Epithelial cell of proximal tubule (primary cell): ENCODE data around the gene DYNC2H1. TPM values are rescaled to one million over a fixed set of nuclear protein-coding genes. Genes with fewer than 3 reads are reported as not detected.

ENCODE experiments used
- DNase-seq: peaks from one replicate; pipeline ENCODE4 v3.0.0-alpha.2; 2011; ENCODE audit warnings: low read depth
- H3K4me3 ChIP-seq: 2 replicates; pipeline ENCODE4 v1.5.1; 2011; ENCODE audit warnings: low read depth, mild to moderate bottlenecking, low read length
- total RNA-seq: library from RNA; depleted of rRNA; stranded (reverse); fragments of >200 nt; gene quantifications from 2 replicates; pipeline ENCODE4 v1.2.3, GENCODE V29; 2015
- TF ChIP-seq, protein P1 (sequence below): conservative IDR thresholded peaks from 2 replicates; pipeline ENCODE4 v1.5.1; 2012; ENCODE audit warnings: low read depth, mild to moderate bottlenecking, low read length

DYNC2H1 gene
- total RNA-seq, 1 donor from 2014 or later: 13.5 TPM

DNA sequence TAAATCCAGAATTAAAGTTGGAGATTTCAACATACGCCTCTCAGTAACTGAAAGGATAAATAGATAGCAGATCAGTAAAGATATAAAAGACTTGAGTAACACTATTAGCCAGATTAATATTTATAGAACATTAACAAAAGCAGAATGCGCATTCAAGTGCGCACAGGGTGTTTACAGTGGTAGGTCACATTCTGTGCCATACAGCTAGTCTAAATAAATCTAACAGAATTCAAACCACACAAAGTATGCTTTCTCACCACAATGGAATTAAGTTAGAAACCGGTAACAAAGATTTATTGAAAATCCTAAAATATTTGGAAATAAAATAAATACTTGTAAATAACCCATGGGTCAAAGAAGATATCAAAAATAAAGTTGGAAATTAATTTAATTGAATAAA is 341.0 kb downstream of the DYNC2H1 start:
- no peak overlapping the region for H3K4me3 ChIP-seq
- no peak for DNase-seq
- TF ChIP-seq, protein P1, sequence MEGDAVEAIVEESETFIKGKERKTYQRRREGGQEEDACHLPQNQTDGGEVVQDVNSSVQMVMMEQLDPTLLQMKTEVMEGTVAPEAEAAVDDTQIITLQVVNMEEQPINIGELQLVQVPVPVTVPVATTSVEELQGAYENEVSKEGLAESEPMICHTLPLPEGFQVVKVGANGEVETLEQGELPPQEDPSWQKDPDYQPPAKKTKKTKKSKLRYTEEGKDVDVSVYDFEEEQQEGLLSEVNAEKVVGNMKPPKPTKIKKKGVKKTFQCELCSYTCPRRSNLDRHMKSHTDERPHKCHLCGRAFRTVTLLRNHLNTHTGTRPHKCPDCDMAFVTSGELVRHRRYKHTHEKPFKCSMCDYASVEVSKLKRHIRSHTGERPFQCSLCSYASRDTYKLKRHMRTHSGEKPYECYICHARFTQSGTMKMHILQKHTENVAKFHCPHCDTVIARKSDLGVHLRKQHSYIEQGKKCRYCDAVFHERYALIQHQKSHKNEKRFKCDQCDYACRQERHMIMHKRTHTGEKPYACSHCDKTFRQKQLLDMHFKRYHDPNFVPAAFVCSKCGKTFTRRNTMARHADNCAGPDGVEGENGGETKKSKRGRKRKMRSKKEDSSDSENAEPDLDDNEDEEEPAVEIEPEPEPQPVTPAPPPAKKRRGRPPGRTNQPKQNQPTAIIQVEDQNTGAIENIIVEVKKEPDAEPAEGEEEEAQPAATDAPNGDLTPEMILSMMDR: no peak

DNA sequence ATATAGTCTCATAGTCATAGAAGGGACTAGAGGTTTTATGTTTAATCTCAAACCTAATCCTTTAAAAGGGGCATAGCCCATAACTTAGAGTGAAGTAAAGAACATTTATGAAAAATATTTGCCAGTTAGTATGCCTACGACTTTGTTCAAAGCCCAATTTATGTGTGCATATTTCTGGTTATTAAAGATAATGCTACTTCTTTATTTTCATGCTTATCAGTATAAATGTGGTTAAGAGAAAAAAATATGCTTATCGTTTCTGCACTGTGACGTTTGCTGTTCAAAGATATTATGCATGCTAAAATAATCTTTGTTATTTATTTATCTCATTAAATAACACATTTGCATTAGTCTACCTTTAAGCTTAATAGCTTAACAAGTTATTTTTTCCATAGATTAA is 343.9 kb downstream of the DYNC2H1 start:
- no peak for DNase-seq
- TF ChIP-seq, protein P1: no peak

DNA sequence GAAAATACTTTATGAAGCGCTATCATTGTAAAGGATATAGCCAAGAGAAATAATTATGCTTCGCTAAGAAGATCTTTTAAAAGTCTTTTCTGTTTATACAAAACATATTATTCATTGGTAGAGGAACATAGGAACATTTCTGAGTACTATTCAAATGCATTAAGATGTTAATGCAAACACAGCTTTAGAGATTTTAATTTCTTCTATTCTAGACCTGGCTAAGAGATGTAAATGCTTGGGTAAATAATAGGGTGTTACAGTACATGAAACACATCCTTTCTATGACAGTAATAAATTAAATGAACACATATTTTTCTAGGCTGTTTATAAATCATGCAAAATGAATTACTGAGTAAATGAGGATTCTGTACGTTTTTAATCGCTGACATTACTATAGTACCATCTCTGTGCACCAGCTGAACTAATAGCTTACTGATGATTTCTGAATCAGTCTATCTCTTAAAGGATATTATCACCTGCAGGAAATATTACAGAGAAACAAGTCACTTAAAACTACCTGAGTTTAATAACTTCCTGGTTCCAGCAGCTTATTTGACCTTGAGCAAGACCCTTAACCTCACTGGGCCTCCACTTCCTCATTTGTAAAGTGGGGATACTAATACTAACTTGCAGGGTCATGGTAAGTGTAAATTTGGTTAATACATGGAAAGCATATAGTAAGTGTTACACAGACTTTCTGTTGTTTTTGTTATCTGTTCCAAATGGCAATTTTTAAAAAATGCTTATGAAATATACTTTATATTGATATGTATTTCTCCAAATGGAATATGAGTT is 344.9 kb downstream of the DYNC2H1 start:
- TF ChIP-seq, protein P1: no peak
- H3K4me3 ChIP-seq: no peak overlapping the region
- no peak for DNase-seq

More for the DNA sequence above, 343.9 kb downstream of the DYNC2H1 start:
- H3K4me3 ChIP-seq: no peak overlapping the region

DNA sequence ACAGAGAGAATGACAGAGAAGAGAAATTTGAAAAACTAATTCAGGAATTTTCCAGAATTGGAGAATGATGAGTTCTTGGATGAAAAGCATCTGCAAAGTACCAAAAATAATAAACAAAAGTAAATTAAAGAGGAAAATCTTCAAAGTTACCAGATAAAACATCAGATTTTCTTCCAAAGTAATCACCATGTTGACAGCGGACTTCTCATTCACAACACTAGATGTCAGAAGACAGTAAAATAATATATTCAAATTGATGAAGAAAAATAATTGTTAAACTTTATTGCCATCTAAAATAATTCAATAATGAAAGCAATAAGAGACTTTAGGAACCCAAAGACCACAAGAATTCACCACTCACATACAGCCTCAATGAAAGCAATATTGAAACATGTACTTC is 355.2 kb downstream of the DYNC2H1 start:
- TF ChIP-seq, protein P1: peak; percentile 15
- no peak for DNase-seq
- no peak overlapping the region for H3K4me3 ChIP-seq

DNA sequence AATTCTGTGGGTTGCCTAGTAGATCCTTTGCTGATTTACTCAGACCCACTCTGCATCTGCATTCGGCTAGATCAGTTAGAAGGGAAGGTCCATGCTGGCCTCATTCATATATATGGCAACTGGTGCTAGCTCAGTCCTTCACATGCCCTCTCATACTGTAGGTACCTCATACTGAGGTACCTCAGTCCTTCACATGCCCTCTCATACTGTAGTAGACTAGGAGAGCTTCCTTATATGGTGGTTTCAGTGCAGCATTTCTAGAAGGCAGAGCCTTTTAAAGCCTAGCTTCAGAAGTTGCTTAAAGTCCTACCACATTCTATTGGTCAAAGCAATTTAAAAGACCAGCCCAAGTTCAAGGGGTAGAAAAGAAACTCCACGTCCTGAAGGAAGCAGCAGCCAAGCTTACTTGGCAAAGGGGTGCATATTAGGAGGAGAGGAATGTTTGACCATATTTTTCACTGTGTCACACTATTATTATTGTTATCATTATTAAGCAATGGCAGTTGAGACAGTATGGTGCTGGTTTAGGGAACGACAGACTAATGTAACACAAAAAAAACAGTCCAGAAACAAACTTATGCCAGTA is 356.4 kb downstream of the DYNC2H1 start:
- TF ChIP-seq, protein P1: no peak
- no peak for DNase-seq
- H3K4me3 ChIP-seq: no peak overlapping the region

DNA sequence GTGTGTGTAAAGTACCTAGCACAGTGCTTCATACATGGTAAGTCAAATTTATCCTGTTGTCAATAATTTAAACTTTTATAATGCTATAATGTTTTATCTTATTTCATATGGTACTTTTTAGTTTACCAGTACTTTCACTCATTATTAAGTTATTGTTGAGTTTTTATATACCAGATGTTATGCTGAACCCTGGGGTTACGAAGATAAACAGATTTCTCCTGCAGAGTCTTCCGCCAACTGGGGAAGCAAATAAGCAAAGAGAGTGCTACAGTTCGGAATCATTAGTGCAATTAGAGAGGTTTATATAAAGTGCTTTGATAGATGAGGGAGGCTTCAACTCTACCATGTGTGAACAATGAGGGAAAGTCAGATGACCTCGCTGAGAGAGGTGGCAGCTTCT is 362.3 kb downstream of the DYNC2H1 start:
- TF ChIP-seq, protein P1: no peak
- H3K4me3 ChIP-seq: no peak overlapping the region
- DNase-seq: no peak
